ENCODE data around the gene ADAMTS18. TPM values are rescaled to one million over a fixed set of nuclear protein-coding genes. Genes with fewer than 3 reads are reported as not detected.

Gene ADAMTS18
- total and polyA plus RNA-seq, 2 of the 8 experiments (the other 6 are each of a cell fraction or from before 2014, with no cell fraction given), result 0.05 to 0.19 TPM

DNA sequence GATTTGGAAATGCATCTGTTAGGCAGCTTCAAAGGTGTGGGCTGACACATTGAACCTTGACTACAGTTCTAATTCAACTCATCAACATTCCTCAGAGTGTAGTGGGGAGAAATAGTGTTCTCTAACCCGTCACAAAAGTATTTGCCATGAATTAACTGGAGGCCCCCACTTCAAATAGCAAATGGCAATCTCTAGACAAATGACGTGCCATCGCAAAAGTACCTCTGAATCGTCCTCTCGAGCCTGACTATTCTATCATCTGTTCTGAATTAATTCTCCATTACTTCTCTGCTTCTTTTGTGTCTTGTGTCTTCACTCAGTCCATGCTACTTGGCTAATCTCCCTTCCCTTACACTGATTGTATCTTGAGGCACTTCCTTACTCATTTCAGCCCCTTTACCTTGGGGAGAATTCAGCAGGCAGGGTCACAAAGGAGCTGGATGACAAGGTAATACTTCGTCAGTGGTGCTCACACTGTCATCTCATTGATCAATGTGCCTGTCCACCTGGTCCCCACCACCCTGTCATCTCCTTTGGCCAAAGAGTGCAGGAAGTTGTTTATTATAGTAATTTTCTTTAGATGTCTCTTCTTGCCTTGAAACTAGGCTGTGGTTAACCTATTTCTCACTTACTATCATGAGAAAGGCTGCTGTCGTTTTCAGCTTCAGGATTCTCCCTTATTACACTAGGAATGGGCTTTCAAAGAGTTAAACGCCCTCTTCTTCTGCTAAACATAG is 127.2 kb downstream of the ADAMTS18 start (continued):
- TF ChIP-seq, protein P1, sequence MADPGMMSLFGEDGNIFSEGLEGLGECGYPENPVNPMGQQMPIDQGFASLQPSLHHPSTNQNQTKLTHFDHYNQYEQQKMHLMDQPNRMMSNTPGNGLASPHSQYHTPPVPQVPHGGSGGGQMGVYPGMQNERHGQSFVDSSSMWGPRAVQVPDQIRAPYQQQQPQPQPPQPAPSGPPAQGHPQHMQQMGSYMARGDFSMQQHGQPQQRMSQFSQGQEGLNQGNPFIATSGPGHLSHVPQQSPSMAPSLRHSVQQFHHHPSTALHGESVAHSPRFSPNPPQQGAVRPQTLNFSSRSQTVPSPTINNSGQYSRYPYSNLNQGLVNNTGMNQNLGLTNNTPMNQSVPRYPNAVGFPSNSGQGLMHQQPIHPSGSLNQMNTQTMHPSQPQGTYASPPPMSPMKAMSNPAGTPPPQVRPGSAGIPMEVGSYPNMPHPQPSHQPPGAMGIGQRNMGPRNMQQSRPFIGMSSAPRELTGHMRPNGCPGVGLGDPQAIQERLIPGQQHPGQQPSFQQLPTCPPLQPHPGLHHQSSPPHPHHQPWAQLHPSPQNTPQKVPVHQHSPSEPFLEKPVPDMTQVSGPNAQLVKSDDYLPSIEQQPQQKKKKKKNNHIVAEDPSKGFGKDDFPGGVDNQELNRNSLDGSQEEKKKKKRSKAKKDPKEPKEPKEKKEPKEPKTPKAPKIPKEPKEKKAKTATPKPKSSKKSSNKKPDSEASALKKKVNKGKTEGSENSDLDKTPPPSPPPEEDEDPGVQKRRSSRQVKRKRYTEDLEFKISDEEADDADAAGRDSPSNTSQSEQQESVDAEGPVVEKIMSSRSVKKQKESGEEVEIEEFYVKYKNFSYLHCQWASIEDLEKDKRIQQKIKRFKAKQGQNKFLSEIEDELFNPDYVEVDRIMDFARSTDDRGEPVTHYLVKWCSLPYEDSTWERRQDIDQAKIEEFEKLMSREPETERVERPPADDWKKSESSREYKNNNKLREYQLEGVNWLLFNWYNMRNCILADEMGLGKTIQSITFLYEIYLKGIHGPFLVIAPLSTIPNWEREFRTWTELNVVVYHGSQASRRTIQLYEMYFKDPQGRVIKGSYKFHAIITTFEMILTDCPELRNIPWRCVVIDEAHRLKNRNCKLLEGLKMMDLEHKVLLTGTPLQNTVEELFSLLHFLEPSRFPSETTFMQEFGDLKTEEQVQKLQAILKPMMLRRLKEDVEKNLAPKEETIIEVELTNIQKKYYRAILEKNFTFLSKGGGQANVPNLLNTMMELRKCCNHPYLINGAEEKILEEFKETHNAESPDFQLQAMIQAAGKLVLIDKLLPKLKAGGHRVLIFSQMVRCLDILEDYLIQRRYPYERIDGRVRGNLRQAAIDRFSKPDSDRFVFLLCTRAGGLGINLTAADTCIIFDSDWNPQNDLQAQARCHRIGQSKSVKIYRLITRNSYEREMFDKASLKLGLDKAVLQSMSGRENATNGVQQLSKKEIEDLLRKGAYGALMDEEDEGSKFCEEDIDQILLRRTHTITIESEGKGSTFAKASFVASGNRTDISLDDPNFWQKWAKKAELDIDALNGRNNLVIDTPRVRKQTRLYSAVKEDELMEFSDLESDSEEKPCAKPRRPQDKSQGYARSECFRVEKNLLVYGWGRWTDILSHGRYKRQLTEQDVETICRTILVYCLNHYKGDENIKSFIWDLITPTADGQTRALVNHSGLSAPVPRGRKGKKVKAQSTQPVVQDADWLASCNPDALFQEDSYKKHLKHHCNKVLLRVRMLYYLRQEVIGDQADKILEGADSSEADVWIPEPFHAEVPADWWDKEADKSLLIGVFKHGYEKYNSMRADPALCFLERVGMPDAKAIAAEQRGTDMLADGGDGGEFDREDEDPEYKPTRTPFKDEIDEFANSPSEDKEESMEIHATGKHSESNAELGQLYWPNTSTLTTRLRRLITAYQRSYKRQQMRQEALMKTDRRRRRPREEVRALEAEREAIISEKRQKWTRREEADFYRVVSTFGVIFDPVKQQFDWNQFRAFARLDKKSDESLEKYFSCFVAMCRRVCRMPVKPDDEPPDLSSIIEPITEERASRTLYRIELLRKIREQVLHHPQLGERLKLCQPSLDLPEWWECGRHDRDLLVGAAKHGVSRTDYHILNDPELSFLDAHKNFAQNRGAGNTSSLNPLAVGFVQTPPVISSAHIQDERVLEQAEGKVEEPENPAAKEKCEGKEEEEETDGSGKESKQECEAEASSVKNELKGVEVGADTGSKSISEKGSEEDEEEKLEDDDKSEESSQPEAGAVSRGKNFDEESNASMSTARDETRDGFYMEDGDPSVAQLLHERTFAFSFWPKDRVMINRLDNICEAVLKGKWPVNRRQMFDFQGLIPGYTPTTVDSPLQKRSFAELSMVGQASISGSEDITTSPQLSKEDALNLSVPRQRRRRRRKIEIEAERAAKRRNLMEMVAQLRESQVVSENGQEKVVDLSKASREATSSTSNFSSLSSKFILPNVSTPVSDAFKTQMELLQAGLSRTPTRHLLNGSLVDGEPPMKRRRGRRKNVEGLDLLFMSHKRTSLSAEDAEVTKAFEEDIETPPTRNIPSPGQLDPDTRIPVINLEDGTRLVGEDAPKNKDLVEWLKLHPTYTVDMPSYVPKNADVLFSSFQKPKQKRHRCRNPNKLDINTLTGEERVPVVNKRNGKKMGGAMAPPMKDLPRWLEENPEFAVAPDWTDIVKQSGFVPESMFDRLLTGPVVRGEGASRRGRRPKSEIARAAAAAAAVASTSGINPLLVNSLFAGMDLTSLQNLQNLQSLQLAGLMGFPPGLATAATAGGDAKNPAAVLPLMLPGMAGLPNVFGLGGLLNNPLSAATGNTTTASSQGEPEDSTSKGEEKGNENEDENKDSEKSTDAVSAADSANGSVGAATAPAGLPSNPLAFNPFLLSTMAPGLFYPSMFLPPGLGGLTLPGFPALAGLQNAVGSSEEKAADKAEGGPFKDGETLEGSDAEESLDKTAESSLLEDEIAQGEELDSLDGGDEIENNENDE (IDR thresholded peaks at IDR 0.05; ENCODE audit: insufficient replicate concordance, low read length), result no peak
- no peak for TF ChIP-seq POU5F1 (IDR thresholded peaks at IDR 0.05; ENCODE audit: low read depth, low read length)
- TF ChIP-seq RFX5 (IDR thresholded peaks at IDR 0.05; ENCODE audit: borderline replicate concordance, low read depth, low read length), result no peak
- no peak for TF ChIP-seq TAF1 (IDR thresholded peaks at IDR 0.05; ENCODE audit: low read depth, low read length)
- TF ChIP-seq CBX5 (IDR thresholded peaks at IDR 0.05; ENCODE audit: low read depth, low read length), result no peak
- TF ChIP-seq, protein P2, sequence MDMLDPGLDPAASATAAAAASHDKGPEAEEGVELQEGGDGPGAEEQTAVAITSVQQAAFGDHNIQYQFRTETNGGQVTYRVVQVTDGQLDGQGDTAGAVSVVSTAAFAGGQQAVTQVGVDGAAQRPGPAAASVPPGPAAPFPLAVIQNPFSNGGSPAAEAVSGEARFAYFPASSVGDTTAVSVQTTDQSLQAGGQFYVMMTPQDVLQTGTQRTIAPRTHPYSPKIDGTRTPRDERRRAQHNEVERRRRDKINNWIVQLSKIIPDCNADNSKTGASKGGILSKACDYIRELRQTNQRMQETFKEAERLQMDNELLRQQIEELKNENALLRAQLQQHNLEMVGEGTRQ (IDR thresholded peaks at IDR 0.05; ENCODE audit: low read length), result no peak
- TF ChIP-seq JUND (IDR thresholded peaks at IDR 0.05; ENCODE audit: low read length), result no peak
- TF ChIP-seq, protein P3, sequence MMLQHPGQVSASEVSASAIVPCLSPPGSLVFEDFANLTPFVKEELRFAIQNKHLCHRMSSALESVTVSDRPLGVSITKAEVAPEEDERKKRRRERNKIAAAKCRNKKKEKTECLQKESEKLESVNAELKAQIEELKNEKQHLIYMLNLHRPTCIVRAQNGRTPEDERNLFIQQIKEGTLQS (IDR thresholded peaks at IDR 0.05; ENCODE audit: insufficient read depth, low read depth, low read length), result no peak
- TF ChIP-seq SP2 (IDR thresholded peaks at IDR 0.05; ENCODE audit: low read length), result no peak

Measured in H1 (cell line).